Esophagus muscularis mucosa (tissue), 4 donors: ENCODE measurements around the gene RAB34. TPM values are rescaled to one million over a fixed set of nuclear protein-coding genes. Genes with fewer than 3 reads are reported as not detected.

Experiments
- DNase-seq: peaks from one replicate; pipeline ENCODE4 v3.0.0-alpha.2; 2017; ENCODE audit errors: extremely low spot score
- H3K27ac ChIP-seq, 4 donors: fragments of 200-600 bp; sonication (generic); replicated peaks in 1 of 4; 1 replicate in 3 of 4; 2 replicates in 1 of 4; pipeline ENCODE4 v1.5.1; 2016 to 2019; ENCODE audit warnings: mild to moderate bottlenecking in 1 of 4
- H3K27me3 ChIP-seq, 4 donors: fragments of 200-600 bp; sonication (generic); one replicate each; pipeline versions ENCODE4 v1.5.1 to v1.6.0; 2016 to 2019
- H3K36me3 ChIP-seq, 4 donors: fragments of 200-600 bp; sonication (generic); one replicate each; pipeline ENCODE4 v1.5.1; 2016 to 2019
- H3K4me1 ChIP-seq, 4 donors: fragments of 200-600 bp; sonication (generic); one replicate each; pipeline ENCODE4 v1.5.1; 2016 to 2019
- H3K4me3 ChIP-seq, 4 donors: fragments of 200-600 bp; sonication (generic); 1 replicate in 2 of 4; 2 replicates in 2 of 4; pipeline ENCODE4 v1.5.1; 2016 to 2019; ENCODE audit warnings: mild to moderate bottlenecking in 4 of 4, moderate library complexity in 1 of 4
- H3K9me3 ChIP-seq, 4 donors: fragments of 200-600 bp; sonication (generic); 1 replicate in 3 of 4; 2 replicates in 1 of 4; pipeline ENCODE4 v1.5.1; 2016 to 2019
- EP300 ChIP-seq: sonication (generic); formaldehyde crosslinking; IDR thresholded peaks from one replicate; pipeline ENCODE4 v1.6.1; 2017; ENCODE audit warnings: antibody characterized with exemption
- POLR2A ChIP-seq: fragments of 450-650 bp; IDR thresholded peaks from one replicate; pipeline ENCODE4 v1.6.1; 2017; ENCODE audit warnings: antibody characterized with exemption, moderate library complexity, mild to moderate bottlenecking, low read depth
- POLR2AphosphoS5 ChIP-seq, 2 donors: sonication (generic); formaldehyde crosslinking; IDR thresholded peaks; one replicate each; pipeline ENCODE4 v1.6.1; 2017; ENCODE audit warnings: antibody characterized with exemption in 2 of 2
- WGBS: methylation state at CpG from one replicate; pipeline ENCODE4 v1.1.5; 2018; 5-methylcytosine and 5-hydroxymethylcytosine counted together
- intact Hi-C: fragments of 100-400 bp; cut with DNase I; formaldehyde crosslinking; loops from one replicate; pipeline ENCODE4 v1.15.1; 2023
- total RNA-seq, 4 donors: library from RNA; depleted of rRNA; stranded (reverse); fragments of >200 nt; gene quantifications; one replicate each; pipeline versions ENCODE4 v1.1.0 to v1.2.1, GENCODE V29; 2016
- TF ChIP-seq, protein P1 (sequence below), 3 experiments: fragments of 200-600 bp in 2 of 3; fragments of 450-650 bp in 1 of 3; sonication (generic) in 2 of 3; IDR thresholded peaks; one replicate each; pipeline ENCODE4 v1.5.1; 2017 to 2019; ENCODE audit warnings: antibody characterized with exemption in 3 of 3, mild to moderate bottlenecking in 2 of 3, moderate library complexity in 1 of 3

RAB34 gene
- total RNA-seq, 4 donors from 2014 or later: 147 to 216 (median 202) TPM

DNA sequence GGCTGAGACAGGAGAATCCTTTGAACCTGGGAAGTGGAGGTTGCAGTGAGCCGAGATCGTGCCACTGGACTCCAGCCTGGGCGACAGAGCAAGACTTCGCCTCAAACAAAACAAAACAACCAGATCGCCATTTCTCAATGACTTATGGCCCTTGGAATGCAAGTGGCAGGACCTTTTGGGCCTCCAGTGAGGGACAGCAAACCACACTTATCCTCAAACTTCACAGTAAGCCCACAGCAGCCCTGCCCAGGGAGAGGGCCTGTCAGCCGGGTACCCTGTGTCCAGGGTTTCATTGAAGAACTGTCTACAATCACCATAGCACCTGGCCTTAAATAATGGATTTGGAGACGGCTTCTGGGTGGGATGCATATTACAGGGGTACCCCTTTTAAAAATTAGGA lies 37.8 kb upstream of the RAB34 start:
- WGBS: 93% methylated on average over 7 of the region's 7 CpGs
- Histone ChIP-seq H3K4me1 (peaks cover 2 to 7% (median 5%) of the 10 kb centered on the region in 4 donors), H3K4me3 (no peak overlapping the region), H3K9me3 (no peaks in the 10 kb centered on the region), H3K27me3 (no peaks in the 10 kb centered on the region), H3K27ac (no peak overlapping the region), H3K36me3 (peaks cover 17 to 42% (median 32%) of the 10 kb centered on the region in 4 donors)
- intact Hi-C loops: loop anchor here (5.0 kb wide), 1 partner anchor 142 kb away; the partner anchor contains the start of gene FLOT2
- TF ChIP-seq POLR2AphosphoS5 (IDR thresholded peaks at IDR 0.05) (no peak), EP300 (no peak), POLR2A (no peak)
- TF ChIP-seq, protein P1, sequence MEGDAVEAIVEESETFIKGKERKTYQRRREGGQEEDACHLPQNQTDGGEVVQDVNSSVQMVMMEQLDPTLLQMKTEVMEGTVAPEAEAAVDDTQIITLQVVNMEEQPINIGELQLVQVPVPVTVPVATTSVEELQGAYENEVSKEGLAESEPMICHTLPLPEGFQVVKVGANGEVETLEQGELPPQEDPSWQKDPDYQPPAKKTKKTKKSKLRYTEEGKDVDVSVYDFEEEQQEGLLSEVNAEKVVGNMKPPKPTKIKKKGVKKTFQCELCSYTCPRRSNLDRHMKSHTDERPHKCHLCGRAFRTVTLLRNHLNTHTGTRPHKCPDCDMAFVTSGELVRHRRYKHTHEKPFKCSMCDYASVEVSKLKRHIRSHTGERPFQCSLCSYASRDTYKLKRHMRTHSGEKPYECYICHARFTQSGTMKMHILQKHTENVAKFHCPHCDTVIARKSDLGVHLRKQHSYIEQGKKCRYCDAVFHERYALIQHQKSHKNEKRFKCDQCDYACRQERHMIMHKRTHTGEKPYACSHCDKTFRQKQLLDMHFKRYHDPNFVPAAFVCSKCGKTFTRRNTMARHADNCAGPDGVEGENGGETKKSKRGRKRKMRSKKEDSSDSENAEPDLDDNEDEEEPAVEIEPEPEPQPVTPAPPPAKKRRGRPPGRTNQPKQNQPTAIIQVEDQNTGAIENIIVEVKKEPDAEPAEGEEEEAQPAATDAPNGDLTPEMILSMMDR (IDR thresholded peaks at IDR 0.05): no peak
- DNase-seq: no peak

DNA sequence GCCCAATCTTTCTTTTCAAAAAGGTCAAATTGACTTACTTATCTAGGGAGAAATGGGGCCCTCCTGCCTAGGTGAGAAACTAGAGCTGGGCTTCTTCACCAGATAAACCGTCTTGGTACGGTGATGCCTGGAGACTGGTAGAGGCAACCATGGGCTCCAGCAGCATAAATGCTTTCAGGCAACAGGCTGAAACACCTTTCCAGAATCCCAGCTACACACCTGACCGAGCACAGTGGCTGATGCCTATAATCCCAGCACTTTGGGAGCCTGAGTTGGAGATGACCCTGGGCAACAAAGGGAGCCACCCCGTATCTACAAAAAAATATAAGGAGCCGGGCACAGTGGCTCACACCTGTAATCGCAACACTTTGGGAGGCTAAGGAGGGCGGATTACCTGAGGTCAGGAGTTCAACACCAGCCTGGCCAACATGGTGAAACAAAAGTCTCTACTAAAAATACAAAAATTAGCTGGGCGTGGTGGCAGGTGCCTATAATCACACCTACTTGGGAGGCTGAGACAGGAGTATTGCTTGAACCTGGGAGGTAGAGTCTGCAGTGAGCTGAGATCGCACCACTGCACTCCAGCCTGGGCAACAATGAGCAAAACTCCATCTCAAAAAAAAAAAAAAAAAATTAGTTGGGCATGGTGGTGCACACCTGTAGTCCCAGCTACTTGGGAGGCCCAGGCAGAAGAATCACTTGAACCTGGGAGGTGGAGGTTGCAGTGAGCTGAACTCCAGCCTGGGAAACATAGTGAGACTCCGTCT lies 34.1 kb upstream of the RAB34 start:
- peaks cover 0 to 34% (median 26%) of the 10 kb centered on the region in 4 donors for H3K36me3 ChIP-seq
- TF ChIP-seq EP300: no peak
- TF ChIP-seq POLR2AphosphoS5 (IDR thresholded peaks at IDR 0.05): no peak
- TF ChIP-seq, protein P1 (IDR thresholded peaks at IDR 0.05): no peak
- WGBS: 94% methylated on average over 10 of the region's 10 CpGs
- intact Hi-C loops: no loop called here
- no peak overlapping the region for H3K4me3 ChIP-seq
- no peaks in the 10 kb centered on the region for H3K27me3 ChIP-seq
- DNase-seq: no peak
- H3K27ac ChIP-seq: no peak overlapping the region
- H3K4me1 ChIP-seq: peaks cover 12 to 30% (median 26%) of the 10 kb centered on the region in 4 donors
- H3K9me3 ChIP-seq: no peaks in the 10 kb centered on the region

DNA sequence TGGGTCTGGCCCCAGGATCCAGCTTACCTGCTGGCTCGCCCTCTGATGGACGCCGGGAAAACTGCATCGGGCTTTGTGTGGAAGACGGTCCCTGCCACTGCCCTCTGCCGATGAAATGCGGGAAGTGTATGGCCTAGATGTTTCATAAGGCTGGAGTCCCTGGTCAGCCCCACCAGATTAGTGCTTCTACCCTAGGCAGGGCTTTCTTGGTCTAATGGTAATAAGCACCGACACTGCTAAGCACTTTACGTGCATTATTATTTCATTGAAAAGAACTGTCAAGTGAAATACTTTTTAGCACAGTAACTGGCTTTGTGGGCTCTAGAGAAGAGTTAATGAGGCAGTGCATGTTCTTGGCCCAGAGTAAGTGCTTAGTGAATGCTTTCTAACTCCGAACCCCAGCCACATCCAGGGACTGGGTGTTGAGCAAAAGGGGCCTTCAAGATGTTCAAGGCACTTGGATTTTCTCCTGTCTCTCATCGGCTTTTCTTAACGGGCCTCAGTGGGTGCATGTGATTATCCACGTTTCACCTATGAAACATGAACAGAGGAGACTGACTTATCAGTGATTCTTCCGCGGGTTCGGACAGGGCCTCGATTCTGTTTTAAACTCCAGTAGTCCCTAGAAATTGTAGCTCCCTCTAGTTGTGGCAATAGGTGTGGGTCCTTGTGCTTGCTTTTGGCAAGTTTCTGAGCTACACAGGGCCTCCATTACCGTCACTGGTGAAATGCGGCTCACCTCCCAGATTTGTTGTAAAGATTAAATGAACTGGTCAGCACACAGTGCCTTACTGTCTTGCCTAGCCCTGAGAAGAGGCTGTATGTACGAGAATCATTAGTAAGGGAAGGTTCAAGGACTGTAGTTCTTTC lies 32.7 kb upstream of the RAB34 start:
- intact Hi-C loops: no loop called here

DNA sequence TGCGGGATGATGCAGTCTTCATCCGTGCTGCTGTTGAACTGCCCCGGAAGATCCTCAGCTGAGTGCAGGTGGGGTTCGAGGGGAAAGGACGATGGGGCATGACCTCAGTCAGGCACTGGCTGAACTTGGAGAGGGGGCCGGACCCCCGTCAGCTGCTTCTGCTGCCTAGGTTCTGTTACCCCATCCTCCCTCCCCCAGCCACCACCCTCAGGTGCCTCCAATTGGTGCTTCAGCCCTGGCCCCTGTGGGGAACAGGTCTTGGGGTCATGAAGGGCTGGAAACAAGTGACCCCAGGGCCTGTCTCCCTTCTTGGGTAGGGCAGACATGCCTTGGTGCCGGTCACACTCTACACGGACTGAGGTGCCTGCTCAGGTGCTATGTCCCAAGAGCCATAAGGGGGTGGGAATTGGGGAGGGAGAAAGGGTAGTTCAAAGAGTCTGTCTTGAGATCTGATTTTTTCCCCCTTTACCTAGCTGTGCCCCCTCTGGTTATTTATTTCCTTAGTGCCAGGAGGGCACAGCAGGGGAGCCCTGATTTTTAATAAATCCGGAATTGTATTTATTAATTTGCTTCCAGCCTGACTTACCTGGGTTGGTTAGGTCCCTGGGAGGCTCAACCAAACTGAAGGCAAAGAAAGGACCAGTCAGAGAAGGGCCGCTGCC lies 32.0 kb upstream of the RAB34 start:
- DNase-seq: no peak
- H3K9me3 ChIP-seq: no peaks in the 10 kb centered on the region
- intact Hi-C loops: loop anchor here (2.0 kb wide), 1 partner anchor 23 kb away; the partner anchor contains the start of gene TLCD1
- H3K27me3 ChIP-seq: no peaks in the 10 kb centered on the region
- 56% methylated on average over 6 of the region's 11 CpGs for WGBS
- peaks cover 0 to 28% (median 23%) of the 10 kb centered on the region in 4 donors for H3K36me3 ChIP-seq
- peaks cover 33 to 48% (median 44%) of the 10 kb centered on the region in 4 donors for H3K4me1 ChIP-seq
- TF ChIP-seq EP300 (no peak), POLR2AphosphoS5 (IDR thresholded peaks at IDR 0.05) (no peak), POLR2A (no peak)
- TF ChIP-seq, protein P1 (IDR thresholded peaks at IDR 0.05): no peak
- H3K27ac ChIP-seq: peak overlapping the region; percentile 13 to 60 (median 36)
- no peak overlapping the region for H3K4me3 ChIP-seq

More for the DNA sequence above, 32.7 kb upstream of the RAB34 start:
- peaks cover 25 to 41% (median 37%) of the 10 kb centered on the region in 4 donors for H3K4me1 ChIP-seq
- H3K9me3 ChIP-seq: no peaks in the 10 kb centered on the region
- H3K4me3 ChIP-seq: no peak overlapping the region
- H3K27ac ChIP-seq: peak overlapping the region in 3 of 4 donors; percentile 13 to 60 (median 43)
- TF ChIP-seq POLR2AphosphoS5 (IDR thresholded peaks at IDR 0.05) (peak; percentile 67 to 83), EP300 (no peak), POLR2A (no peak)
- TF ChIP-seq, protein P1 (IDR thresholded peaks at IDR 0.05): peak in 2 of 3 experiments; percentile 100
- peaks cover 0 to 34% (median 23%) of the 10 kb centered on the region in 4 donors for H3K36me3 ChIP-seq
- H3K27me3 ChIP-seq: no peaks in the 10 kb centered on the region
- 38% methylated on average over 20 of the region's 20 CpGs for WGBS
- DNase-seq: peak; percentile 98
